Measurements from ENCODE around the gene SELENBP1.

- TF ChIP-seq KDM1A (CRISPR knock-in tag; IDR thresholded peaks at IDR 0.05), result no peak
- no peak for TF ChIP-seq MTERF4 (CRISPR knock-in tag; IDR thresholded peaks at IDR 0.05)
- no peak for TF ChIP-seq KAT2B (IDR thresholded peaks at IDR 0.05; ENCODE audit: borderline replicate concordance, low read depth, low read length)
Measured at GRCh38 chr1:151327223-151327902, 45.1 kb downstream of the SELENBP1 start, which contains the start of gene PI4KB.
